Left cardiac atrium (tissue), 4 donors: ENCODE data around the gene SYF2. TPM values are rescaled to one million over a fixed set of nuclear protein-coding genes. Genes with fewer than 3 reads are reported as not detected.

Experiments used
- ATAC-seq, 2 donors: fragments of 200-7000 bp; cut with Tn5 transposase; one replicate each; pipeline ENCODE4 v1.9.1; 2020; ENCODE audit warnings: mild to moderate bottlenecking in 2 of 2, moderate library complexity in 2 of 2
- DNase-seq: peaks from one replicate; pipeline ENCODE4 v3.0.0-alpha.2; 2020
- intact Hi-C, 2 donors: fragments of 100-400 bp; cut with DNase I; formaldehyde crosslinking; loops; one replicate each; pipeline versions ENCODE4 v1.14.1 to v1.15.1; 2022 to 2023
- total RNA-seq, 2 donors: library from RNA; stranded (reverse); fragmentation: NEBNext Ultra II Directional; extraction: Animal tissue kit (Norgen Biotek cat#: 25700); gene quantifications; one replicate each; pipeline ENCODE4 v1.2.1, GENCODE V29; 2021
- donor health status: DM: no; HTN: yes; CAD: no.
- donor health status: DM: no; HTN: yes; CAD: no; lungs with severe emphysema.
- donor health status: DM: yes; HTN: yes; CAD: no.
- donor health status: Dilated cardiomyopathy.

The SYF2 gene
- total RNA-seq, 2 donors from 2014 or later = 31.8 to 37.3 TPM

DNA sequence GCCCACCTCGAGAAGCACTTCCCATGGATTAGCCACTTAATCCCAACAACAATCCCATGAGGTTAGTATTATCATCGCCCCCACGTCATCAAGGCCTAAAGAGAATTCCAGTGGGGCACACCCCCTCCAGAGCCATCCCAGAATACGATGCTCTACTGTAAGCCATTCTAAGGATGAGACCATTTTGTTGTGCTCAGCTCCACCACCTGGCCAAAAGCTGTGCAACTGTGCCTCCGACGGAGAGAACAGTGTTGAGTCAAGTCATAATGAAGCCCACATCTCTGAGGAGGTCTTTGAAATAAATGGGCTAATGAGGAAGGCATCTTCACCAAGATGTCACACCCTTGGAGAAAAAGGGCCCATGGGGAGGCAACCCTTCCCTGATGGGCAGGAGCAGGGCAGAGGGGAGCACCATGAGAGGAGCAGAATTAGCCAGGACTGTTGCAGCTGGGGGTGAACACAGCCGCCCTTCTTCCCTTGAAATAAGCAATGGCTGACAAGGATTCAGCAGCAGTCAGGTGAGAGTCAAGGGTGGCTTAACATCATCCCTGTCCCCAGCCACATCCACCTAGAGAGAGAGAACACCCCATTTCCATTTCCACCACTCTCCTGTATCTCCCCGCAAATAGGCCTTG, 14.6 kb downstream of the SYF2 start:
- DNase-seq (no peak), ATAC-seq (no peak)
- intact Hi-C loops = no loop called here

- ATAC-seq = no peak
- intact Hi-C loops = no loop called here
- DNase-seq = no peak
These were observed 15.3 kb downstream of the SYF2 start for GRCh38 chr1:25217015-25217414.

- no peak for DNase-seq
- intact Hi-C loops = no loop called here
- no peak for ATAC-seq
These were observed 16.2 kb downstream of the SYF2 start for GRCh38 chr1:25216123-25216522.

DNA sequence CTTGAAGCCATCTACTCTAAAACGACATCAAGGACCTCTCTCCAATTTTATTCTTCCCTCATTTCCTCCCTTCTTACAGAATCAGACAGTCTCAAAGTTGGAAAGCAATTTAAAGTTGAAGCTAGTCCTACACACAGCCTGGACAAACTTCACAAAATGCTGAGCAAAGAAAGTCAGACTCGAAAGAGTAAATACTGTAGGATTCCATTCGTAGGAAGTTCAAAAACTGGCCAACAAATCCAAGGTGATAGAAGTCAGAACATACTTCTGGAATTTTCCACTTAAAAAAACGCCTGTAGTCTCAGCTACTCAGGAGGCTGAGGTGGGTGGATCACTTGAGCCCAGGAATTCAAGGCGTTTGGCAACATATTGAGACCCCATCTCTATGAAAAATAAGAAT, 19.6 kb downstream of the SYF2 start:
- intact Hi-C loops = no loop called here
- ATAC-seq = no peak

GRCh38 chr1:25210728-25211127, 21.6 kb downstream of the SYF2 start:
- DNase-seq (no peak), ATAC-seq (no peak)
- intact Hi-C loops = no loop called here

More for the DNA sequence above, 19.6 kb downstream of the SYF2 start:
- no peak for DNase-seq

GRCh38 chr1:25209516-25209915, 22.8 kb downstream of the SYF2 start:
- ATAC-seq = no peak
- no peak for DNase-seq
- intact Hi-C loops = loop anchor here in 1 of 2 donors (10.0 kb wide), 1 partner anchor 365 kb away; no protein-coding TSS in a partner anchor

DNA sequence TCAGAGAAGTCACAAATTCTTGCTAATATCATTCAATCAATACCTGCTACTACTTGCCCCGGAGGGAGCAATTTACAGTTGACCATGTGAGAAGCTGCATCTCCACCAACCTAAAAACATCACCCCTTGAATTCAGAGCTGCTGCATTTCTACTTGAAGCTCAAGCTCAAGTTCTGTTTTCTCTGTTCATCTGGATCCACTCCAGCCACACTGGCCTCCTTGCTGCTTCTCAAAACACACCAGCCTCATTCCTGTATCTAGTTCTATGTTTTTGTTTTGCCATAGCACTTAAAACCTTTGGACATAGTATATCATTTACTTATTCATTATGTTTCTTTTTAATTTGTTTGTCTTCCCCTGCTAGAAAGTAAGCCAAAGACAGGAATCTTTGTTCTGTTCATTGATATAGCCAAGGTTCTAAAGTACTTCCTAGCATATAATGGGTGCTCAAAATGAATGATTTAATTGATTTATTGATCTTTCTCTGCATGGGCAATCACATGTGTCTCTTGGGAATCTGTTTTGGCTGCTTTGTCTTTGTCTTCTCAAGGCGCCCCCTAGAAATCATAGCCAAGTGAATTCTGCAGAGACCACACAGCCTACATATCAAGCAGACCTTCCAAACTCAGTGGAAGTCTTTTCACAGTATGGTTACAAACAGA, 23.6 kb downstream of the SYF2 start:
- intact Hi-C loops = loop anchor here in 1 of 2 donors (10.0 kb wide), 1 partner anchor 364 kb away; no protein-coding TSS in a partner anchor
- no peak for ATAC-seq
- DNase-seq = no peak

DNA sequence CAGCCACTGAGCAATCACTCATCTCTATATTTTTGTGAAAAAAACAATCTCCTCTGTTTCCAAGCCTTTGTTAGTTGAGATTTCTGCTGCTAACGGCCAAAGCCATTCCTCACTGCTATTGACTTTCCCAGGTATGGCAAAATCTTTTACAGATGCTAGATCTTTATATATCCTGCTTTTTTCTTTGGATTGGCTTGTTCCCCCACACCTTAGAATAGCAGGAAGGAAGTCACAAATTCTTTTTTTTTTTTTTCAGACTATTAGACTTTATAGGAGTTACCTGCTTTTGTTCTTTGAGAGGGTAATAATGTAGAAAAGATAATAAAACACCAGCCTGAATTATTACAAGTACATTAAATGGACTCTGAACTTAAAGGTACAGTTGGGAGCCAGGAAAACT, 24.2 kb downstream of the SYF2 start:
- intact Hi-C loops = loop anchor here in 1 of 2 donors (10.0 kb wide), 1 partner anchor 363 kb away; no protein-coding TSS in a partner anchor
- DNase-seq = no peak
- no peak for ATAC-seq

GRCh38 chr1:25206201-25206600, 26.1 kb downstream of the SYF2 start:
- no peak for DNase-seq
- intact Hi-C loops = loop anchor here in 1 of 2 donors (10.0 kb wide), 1 partner anchor 361 kb away; no protein-coding TSS in a partner anchor
- no peak for ATAC-seq

DNA sequence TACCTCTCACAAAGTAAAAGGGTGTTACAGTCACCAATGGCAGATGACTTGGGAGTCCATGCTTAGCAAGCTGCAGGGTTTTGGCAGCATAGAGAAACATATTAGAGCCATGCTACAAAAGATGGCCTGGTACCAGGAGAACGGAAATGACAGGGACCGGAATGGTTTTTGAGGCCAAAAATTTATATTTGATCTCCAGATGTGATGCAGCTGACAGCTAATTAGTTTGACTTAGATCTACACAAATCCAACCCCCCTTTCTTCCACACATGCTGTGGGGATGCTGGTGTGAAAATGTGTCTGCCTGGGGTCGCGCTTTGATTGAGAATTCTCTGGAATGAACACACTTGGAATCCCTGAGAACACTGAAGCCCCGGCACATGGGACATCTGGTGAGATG, 26.5 kb downstream of the SYF2 start:
- no peak for DNase-seq
- ATAC-seq = no peak
- intact Hi-C loops = loop anchor here (2.0 to 10.0 kb wide), 2 partner anchors 357 to 361 kb away; no protein-coding TSS in a partner anchor

DNA sequence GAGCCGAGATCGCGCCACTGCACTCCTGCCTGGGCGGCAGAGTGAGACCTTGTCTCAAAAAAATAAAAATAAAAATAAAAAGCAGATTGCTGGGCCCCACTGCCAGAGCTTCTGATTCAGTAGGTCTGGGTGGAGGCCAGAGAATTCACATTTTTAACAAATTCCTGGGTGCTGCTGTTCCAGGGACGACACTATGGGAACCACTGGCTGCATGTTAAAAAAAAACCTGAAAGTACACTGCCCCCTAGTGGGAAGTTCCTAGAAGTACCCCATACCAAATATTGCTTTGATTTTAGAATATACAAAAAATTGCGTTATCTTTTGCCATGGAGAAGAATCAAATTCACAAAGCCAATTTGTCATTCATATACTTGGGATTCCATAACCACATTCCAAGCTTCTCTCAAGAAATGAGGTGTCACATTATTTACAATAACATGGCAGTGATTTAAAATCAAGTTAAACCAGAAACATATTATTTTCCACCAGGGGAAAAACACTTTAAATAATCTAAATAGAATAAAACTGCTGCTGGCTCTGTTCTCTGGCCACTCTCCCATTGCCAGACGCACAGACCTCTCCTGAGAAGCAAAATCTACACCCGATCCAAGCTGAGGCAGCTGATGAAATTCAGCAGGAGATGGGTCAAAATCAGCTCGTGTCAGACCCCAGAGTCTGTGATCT, 27.4 kb downstream of the SYF2 start:
- no peak for DNase-seq
- peak; percentile 34 to 44 for ATAC-seq
- intact Hi-C loops = loop anchor here (2.0 to 10.0 kb wide), 3 partner anchors 273 to 360 kb away; partner anchors contain the start of gene RUNX3 (in 1 of the 2)

DNA sequence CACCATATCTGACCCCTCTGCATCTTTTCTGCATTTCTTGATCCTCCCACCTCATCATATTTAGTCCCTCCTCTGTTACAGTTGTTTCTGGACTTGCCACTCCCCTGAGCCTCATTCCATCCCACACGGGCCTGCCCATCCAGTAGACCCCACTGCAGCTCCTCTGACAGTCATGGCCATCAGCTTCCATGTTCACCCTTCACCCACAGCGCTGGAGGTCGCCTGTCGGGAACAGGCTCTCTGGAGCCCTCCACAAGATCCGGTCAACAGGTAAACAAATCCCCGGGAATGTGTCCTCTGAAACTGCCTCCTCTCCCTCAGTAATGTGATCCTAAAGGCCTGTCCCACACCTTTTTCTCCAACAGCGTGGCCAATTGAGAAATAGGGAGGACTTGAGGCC, 31.3 kb downstream of the SYF2 start:
- intact Hi-C loops = loop anchor here (5.0 to 10.0 kb wide), 2 partner anchors 269 to 356 kb away; partner anchors contain the start of gene RUNX3 (in 1 of the 2)
- DNase-seq = no peak
- no peak for ATAC-seq

- ATAC-seq = no peak
- DNase-seq = no peak
- intact Hi-C loops = loop anchor here (5.0 to 10.0 kb wide), 2 partner anchors 268 to 355 kb away; partner anchors contain the start of gene RUNX3 (in 1 of the 2)
These were observed 32.3 kb downstream of the SYF2 start for GRCh38 chr1:25199819-25200620.

- ATAC-seq (peak in 1 of 2 donors; percentile 61), DNase-seq (no peak)
- intact Hi-C loops = no loop called here
These were observed 33.5 kb downstream of the SYF2 start for GRCh38 chr1:25198663-25199252.

GRCh38 chr1:25197982-25198662, 34.2 kb downstream of the SYF2 start:
- DNase-seq = no peak
- intact Hi-C loops = no loop called here
- no peak for ATAC-seq

DNA sequence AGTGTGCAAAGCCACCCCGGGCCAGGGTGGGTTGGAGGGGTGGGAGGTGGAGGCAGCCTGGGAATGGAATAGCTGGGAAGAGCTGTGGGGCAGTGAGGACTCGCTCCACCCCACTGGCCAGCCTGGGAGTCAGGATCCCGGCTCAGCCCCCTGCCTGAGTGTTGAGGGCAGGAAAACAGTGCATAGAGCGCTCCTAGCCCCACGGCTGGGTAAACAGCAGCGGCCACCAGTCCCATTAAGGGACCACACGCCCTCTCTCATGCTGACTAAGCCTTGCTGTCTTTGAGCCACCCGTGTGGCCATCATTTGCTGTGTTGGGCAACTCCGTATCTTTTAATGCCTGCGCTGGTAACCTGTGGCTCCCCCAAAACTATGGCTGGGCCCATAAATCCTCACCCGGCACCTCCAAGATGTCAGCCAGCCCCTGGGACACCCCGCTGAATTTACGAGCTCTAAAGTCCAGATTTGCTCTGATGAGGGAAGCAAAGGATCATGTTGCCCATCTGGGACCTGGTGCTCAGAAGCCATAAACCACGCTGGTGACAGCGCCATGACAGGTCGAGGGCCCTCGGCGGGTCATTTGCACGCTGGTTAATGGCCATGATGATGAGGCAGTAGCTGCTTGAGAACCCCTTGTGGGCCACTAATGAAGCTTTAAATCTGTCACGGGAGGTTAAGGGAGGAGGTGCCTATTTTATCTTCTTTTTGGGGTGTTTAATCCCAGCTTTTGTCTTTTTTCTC, 34.9 kb downstream of the SYF2 start:
- DNase-seq = no peak
- intact Hi-C loops = no loop called here
- ATAC-seq = no peak

- ATAC-seq (no peak), DNase-seq (no peak)
- intact Hi-C loops = no loop called here
These were observed 35.5 kb downstream of the SYF2 start for GRCh38 chr1:25196830-25197229.
